WERI-Rb-1 (cell line): Measurements from ENCODE around the gene TAS1R2.

ENCODE experiments used
- DNase-seq: peaks from one replicate; pipeline ENCODE4 v3.0.0-alpha.2; 2020
- H3K27ac ChIP-seq: fragments of 250-450 bp; sonication (Bioruptor Pico); 2 replicates; pipeline ENCODE4 v1.5.1; 2020; ENCODE audit warnings: mild to moderate bottlenecking, moderate library complexity
- H3K27me3 ChIP-seq: fragments of 250-450 bp; sonication (Bioruptor Pico); 2 replicates; pipeline ENCODE4 v1.5.1; 2021; ENCODE audit warnings: mild to moderate bottlenecking, low read depth, moderate library complexity; ENCODE audit not compliant: insufficient read depth, severe bottlenecking
- H3K36me3 ChIP-seq: fragments of 250-450 bp; sonication (Bioruptor Pico); 2 replicates; pipeline ENCODE4 v1.5.1; 2020; ENCODE audit warnings: mild to moderate bottlenecking, moderate library complexity
- H3K4me3 ChIP-seq: 2 replicates; pipeline ENCODE4 v1.5.1; 2011; ENCODE audit warnings: low read depth, mild to moderate bottlenecking, control low read depth, low read length
- H3K9me3 ChIP-seq: fragments of 250-450 bp; sonication (Bioruptor Pico); 2 replicates; pipeline ENCODE4 v1.5.1; 2021; ENCODE audit warnings: mild to moderate bottlenecking, moderate library complexity; ENCODE audit not compliant: severe bottlenecking
- TF ChIP-seq, protein P1 (sequence below): IDR thresholded peaks from 2 replicates; pipeline ENCODE4 v1.5.1; 2011; ENCODE audit warnings: low read depth, mild to moderate bottlenecking, control low read depth, inconsistent platforms, low read length

TAS1R2 gene

GRCh38 chr1:18875107-18875795, 15.8 kb upstream of the TAS1R2 start:
- peak; percentile 92 for DNase-seq
- Histone ChIP-seq H3K27me3 (no peaks in the 10 kb centered on the region), H3K27ac (no peak overlapping the region; the same call in 1 of the 2 replicates), H3K9me3 (no peaks in the 10 kb centered on the region), H3K36me3 (no peaks in the 10 kb centered on the region), H3K4me3 (no peak overlapping the region)
- TF ChIP-seq, protein P1, sequence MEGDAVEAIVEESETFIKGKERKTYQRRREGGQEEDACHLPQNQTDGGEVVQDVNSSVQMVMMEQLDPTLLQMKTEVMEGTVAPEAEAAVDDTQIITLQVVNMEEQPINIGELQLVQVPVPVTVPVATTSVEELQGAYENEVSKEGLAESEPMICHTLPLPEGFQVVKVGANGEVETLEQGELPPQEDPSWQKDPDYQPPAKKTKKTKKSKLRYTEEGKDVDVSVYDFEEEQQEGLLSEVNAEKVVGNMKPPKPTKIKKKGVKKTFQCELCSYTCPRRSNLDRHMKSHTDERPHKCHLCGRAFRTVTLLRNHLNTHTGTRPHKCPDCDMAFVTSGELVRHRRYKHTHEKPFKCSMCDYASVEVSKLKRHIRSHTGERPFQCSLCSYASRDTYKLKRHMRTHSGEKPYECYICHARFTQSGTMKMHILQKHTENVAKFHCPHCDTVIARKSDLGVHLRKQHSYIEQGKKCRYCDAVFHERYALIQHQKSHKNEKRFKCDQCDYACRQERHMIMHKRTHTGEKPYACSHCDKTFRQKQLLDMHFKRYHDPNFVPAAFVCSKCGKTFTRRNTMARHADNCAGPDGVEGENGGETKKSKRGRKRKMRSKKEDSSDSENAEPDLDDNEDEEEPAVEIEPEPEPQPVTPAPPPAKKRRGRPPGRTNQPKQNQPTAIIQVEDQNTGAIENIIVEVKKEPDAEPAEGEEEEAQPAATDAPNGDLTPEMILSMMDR: peak; percentile 95

DNA sequence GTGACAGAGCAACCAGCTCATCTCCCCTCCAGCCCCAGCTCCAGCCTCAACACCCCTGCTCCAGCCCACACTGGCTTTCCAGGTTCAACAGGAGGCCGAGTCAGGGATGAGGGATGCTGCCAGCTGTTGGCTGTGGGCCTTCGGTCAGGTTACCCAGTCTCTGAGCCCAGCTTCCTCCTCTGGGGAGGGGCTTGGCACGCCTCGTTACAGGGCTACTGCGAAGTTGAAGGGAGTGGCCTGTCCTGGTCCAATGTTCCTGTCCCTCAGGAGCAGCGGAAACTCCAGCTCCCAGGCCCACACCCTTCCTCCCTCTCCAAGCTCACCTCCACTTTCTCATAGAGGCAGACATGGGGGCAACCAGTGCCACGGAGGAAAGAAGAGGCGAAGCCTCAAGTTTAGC, 15.1 kb upstream of the TAS1R2 start:
- TF ChIP-seq, protein P1: no peak
- H3K9me3 ChIP-seq: no peaks in the 10 kb centered on the region
- H3K27me3 ChIP-seq: no peaks in the 10 kb centered on the region
- H3K27ac ChIP-seq: no peak overlapping the region
- H3K36me3 ChIP-seq: no peaks in the 10 kb centered on the region
- H3K4me3 ChIP-seq: no peak overlapping the region
- DNase-seq: no peak

DNA sequence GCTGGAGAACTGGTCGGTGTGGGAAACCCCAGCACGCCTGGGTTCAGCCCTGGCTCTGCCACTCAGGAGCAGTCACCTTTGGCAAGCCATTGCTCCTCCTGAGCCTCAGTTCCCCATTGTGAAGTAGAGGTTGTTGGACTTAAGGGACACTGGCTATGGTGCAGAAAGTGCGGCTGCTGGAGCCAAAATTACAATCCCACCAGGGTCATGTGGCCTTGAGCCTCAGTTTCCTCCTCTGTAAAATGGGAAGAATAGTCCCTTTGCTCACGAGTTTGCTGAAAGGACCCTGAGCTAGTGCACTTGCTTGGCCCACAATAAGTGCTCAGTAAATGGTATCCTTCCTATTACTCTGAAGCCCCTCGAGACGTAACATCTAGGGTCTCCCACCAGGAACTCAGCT, 14.6 kb upstream of the TAS1R2 start:
- no peak for DNase-seq
- H3K4me3 ChIP-seq: no peak overlapping the region
- no peaks in the 10 kb centered on the region for H3K36me3 ChIP-seq
- no peak overlapping the region for H3K27ac ChIP-seq
- H3K27me3 ChIP-seq: no peaks in the 10 kb centered on the region
- no peaks in the 10 kb centered on the region for H3K9me3 ChIP-seq
- TF ChIP-seq, protein P1: no peak

DNA sequence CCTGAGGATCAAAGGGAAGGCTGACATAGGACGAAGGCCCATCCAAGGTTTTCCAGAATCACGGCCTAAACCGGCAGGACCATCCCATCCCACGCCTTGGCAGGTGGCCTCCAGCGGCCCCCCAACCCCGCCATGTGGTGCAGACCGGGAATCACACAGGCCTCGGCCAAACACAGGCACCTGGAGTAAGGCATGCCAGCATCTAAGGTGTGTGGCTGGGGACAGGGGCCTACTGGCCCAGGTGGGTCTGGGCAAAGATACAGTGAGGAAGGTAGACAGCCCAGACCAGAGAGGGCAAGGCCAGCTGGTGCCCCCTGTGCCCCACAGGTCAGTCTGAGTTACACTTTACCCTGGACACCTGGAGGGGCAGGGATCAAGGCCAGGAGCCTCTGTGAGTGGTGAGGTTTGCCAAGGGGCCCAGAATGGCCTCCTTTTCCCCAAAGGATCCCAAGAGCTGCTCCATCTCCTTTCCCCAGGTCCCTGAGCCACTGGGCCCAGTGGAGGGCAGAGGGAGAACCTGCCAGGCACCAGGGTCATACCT, 12.7 kb upstream of the TAS1R2 start:
- Histone ChIP-seq H3K27ac (no peak overlapping the region), H3K36me3 (no peaks in the 10 kb centered on the region), H3K4me3 (no peak overlapping the region), H3K27me3 (peaks cover 3% of the 10 kb centered on the region), H3K9me3 (no peaks in the 10 kb centered on the region)
- no peak for DNase-seq
- TF ChIP-seq, protein P1: no peak

DNA sequence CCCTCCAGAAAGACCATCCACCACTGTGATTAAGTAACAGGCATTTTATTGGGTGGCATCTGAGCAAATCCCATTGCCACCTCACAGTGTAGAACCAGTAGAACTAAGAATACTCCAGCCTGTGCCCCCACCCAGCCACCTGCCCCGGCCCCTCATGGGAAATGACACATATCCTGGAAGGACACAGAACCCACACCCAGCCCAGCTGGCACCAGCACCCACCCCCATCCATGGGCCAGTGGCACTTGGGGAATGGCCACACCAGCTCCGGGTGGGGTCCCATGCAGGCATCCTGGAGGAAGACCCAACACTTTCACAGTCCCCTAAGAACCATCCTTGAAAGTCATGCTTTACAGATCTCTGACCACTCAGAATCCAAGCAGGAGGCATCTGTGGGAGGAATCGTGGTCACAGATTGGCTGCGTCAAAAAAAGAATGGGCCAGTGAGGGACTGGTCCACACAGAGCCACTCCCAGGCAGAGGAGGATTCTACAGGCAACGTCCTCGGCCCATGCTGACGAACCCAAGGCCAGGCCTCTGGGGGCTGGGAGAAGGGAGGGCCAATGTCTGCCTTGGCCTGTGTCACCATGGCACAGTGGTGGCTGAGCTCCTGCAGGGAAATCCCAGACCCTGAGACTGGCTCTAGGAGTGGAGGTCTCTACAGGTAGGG, 12.1 kb upstream of the TAS1R2 start:
- Histone ChIP-seq H3K9me3 (no peaks in the 10 kb centered on the region), H3K27ac (no peak overlapping the region), H3K36me3 (no peaks in the 10 kb centered on the region), H3K27me3 (peaks cover 3% of the 10 kb centered on the region), H3K4me3 (no peak overlapping the region)
- TF ChIP-seq, protein P1: no peak
- DNase-seq: no peak
